Measurements from ENCODE around the gene B4GALT2.

- TF ChIP-seq EZH2 (IDR thresholded peaks at IDR 0.05; ENCODE audit: borderline replicate concordance, low read depth, low read length, severe bottlenecking), result no peak
- TF ChIP-seq, protein P1, sequence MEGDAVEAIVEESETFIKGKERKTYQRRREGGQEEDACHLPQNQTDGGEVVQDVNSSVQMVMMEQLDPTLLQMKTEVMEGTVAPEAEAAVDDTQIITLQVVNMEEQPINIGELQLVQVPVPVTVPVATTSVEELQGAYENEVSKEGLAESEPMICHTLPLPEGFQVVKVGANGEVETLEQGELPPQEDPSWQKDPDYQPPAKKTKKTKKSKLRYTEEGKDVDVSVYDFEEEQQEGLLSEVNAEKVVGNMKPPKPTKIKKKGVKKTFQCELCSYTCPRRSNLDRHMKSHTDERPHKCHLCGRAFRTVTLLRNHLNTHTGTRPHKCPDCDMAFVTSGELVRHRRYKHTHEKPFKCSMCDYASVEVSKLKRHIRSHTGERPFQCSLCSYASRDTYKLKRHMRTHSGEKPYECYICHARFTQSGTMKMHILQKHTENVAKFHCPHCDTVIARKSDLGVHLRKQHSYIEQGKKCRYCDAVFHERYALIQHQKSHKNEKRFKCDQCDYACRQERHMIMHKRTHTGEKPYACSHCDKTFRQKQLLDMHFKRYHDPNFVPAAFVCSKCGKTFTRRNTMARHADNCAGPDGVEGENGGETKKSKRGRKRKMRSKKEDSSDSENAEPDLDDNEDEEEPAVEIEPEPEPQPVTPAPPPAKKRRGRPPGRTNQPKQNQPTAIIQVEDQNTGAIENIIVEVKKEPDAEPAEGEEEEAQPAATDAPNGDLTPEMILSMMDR (IDR thresholded peaks at IDR 0.05; ENCODE audit: borderline replicate concordance, extremely low read depth, low read length, poor library complexity, severe bottlenecking), result no peak
Measured at GRCh38 chr1:44016890-44017400, 37.9 kb downstream of the B4GALT2 start.

All from DND-41 (cell line).